Measurements from ENCODE around the gene BABAM1. TPM values are rescaled to one million over a fixed set of nuclear protein-coding genes. Genes with fewer than 3 reads are reported as not detected.

Gene BABAM1
- total RNA-seq, 2 experiments from 2014 or later, result 104 to 112 TPM

- Mint-ChIP-seq H3K27ac (peak overlapping the region; percentile 89), H3K4me1 (peaks cover 33% of the 10 kb centered on the region), H3K9me3 (no peaks in the 10 kb centered on the region), H3K36me3 (peaks cover 1% of the 10 kb centered on the region), H3K27me3 (no peaks in the 10 kb centered on the region), H3K4me3 (peak overlapping the region; percentile 91)
- DNase-seq (no peak), ATAC-seq (ENCODE audit: low read depth) (no peak)
- POLR2A ChIA-PET, result interaction anchor here (0.6 to 1.2 kb wide), 9 partner anchors 12 to 515 kb away, joined by 3 to 7 read pairs (median 3); partner anchors contain the start of genes ANO8, BST2 and OCEL1
These were observed 37.9 kb downstream of the BABAM1 start for GRCh38 chr19:17305216-17305516.

- Mint-ChIP-seq H3K9me3 (no peaks in the 10 kb centered on the region), H3K4me1 (peaks cover 37% of the 10 kb centered on the region), H3K36me3 (peaks cover 1% of the 10 kb centered on the region), H3K27me3 (no peaks in the 10 kb centered on the region), H3K4me3 (peak within 1 kb of the TSS; percentile 91), H3K27ac (peak within 1 kb of the TSS; percentile 89)
- DNase-seq, result peak; percentile 92
- POLR2A ChIA-PET, result interaction anchor here (0.6 to 3.8 kb wide), 13 partner anchors 13 to 514 kb away, joined by 3 to 45 read pairs (median 3); partner anchors contain the start of genes ANO8, BST2, OCEL1 and USE1
- peak; percentile 74 for ATAC-seq (ENCODE audit: low read depth)
These were observed 38.5 kb downstream of the BABAM1 start, which contains the start of gene MRPL34 for GRCh38 chr19:17305517-17306284. Gene MRPL34, plus strand, starts transcription at chr19:17305872. Its CDS starts 21 bp downstream, at chr19:17305893.

GRCh38 chr19:17306285-17306714, 39.1 kb downstream of the BABAM1 start:
- H3K4me3 Mint-ChIP-seq, result peak overlapping the region; percentile 91
- no peaks in the 10 kb centered on the region for H3K9me3 Mint-ChIP-seq
- POLR2A ChIA-PET, result interaction anchor here (0.7 to 3.8 kb wide), 4 partner anchors 15 to 91 kb away, joined by 3 to 45 read pairs (median 4); partner anchors contain the start of genes ANO8 and USE1
- peaks cover 1% of the 10 kb centered on the region for H3K36me3 Mint-ChIP-seq
- no peaks in the 10 kb centered on the region for H3K27me3 Mint-ChIP-seq
- H3K27ac Mint-ChIP-seq, result peak overlapping the region; percentile 89
- no peak for ATAC-seq (ENCODE audit: low read depth)
- DNase-seq, result no peak
- H3K4me1 Mint-ChIP-seq, result peaks cover 39% of the 10 kb centered on the region

- H3K4me1 Mint-ChIP-seq, result peaks cover 36% of the 10 kb centered on the region
- no peak for DNase-seq
- H3K4me3 Mint-ChIP-seq, result peak overlapping the region; percentile 26
- H3K36me3 Mint-ChIP-seq, result no peaks in the 10 kb centered on the region
- POLR2A ChIA-PET, result interaction anchor here (2.6 to 3.8 kb wide), 3 partner anchors 16 to 26 kb away, joined by 14 to 45 read pairs (median 26); partner anchors contain the start of gene ANO8
- no peak overlapping the region for H3K27ac Mint-ChIP-seq
- no peak for ATAC-seq (ENCODE audit: low read depth)
- no peaks in the 10 kb centered on the region for H3K27me3 Mint-ChIP-seq
- H3K9me3 Mint-ChIP-seq, result no peaks in the 10 kb centered on the region
These were observed 40.7 kb downstream of the BABAM1 start for GRCh38 chr19:17307876-17308377.

- Mint-ChIP-seq H3K27ac (peak within 1 kb of the TSS; percentile 99), H3K9me3 (no peaks in the 10 kb centered on the region), H3K36me3 (no peaks in the 10 kb centered on the region), H3K4me1 (peaks cover 30% of the 10 kb centered on the region), H3K4me3 (peak within 1 kb of the TSS; percentile 99), H3K27me3 (no peaks in the 10 kb centered on the region)
- DNase-seq (peak; percentile 92), ATAC-seq (ENCODE audit: low read depth) (peak; percentile 75)
- POLR2A ChIA-PET, result interaction anchor here (0.6 to 3.8 kb wide), 18 partner anchors 10 to 545 kb away, joined by 3 to 45 read pairs (median 4); partner anchors contain the start of genes ANO8, BST2, FCHO1 and GTPBP3
These were observed 42.1 kb downstream of the BABAM1 start, which contains the start of gene DDA1 for GRCh38 chr19:17309198-17309964. Gene DDA1, plus strand, starts transcription at chr19:17309563. Its CDS starts 92 bp downstream, at chr19:17309655.

GRCh38 chr19:17309965-17310461, 42.8 kb downstream of the BABAM1 start:
- Mint-ChIP-seq H3K27me3 (no peaks in the 10 kb centered on the region), H3K4me1 (peaks cover 26% of the 10 kb centered on the region), H3K36me3 (no peaks in the 10 kb centered on the region), H3K4me3 (peak overlapping the region; percentile 99), H3K9me3 (no peaks in the 10 kb centered on the region), H3K27ac (peak overlapping the region; percentile 99)
- ATAC-seq (ENCODE audit: low read depth), result no peak
- no peak for DNase-seq
- POLR2A ChIA-PET, result interaction anchor here (0.8 to 3.8 kb wide), 10 partner anchors 11 to 95 kb away, joined by 3 to 45 read pairs (median 4); partner anchors contain the start of genes ANO8, BST2 and GTPBP3

- Mint-ChIP-seq H3K27ac (peak overlapping the region; percentile 51), H3K36me3 (peaks cover 10% of the 10 kb centered on the region), H3K4me3 (peak overlapping the region; percentile 2), H3K4me1 (peaks cover 23% of the 10 kb centered on the region), H3K27me3 (no peaks in the 10 kb centered on the region), H3K9me3 (no peaks in the 10 kb centered on the region)
- POLR2A ChIA-PET, result no interaction called here
- no peak for DNase-seq
- ATAC-seq (ENCODE audit: low read depth), result no peak
These were observed 44.4 kb downstream of the BABAM1 start for GRCh38 chr19:17311455-17312188.

- no peaks in the 10 kb centered on the region for H3K9me3 Mint-ChIP-seq
- peaks cover 10% of the 10 kb centered on the region for H3K36me3 Mint-ChIP-seq
- POLR2A ChIA-PET, result no interaction called here
- H3K27ac Mint-ChIP-seq, result no peak overlapping the region
- H3K4me1 Mint-ChIP-seq, result peaks cover 21% of the 10 kb centered on the region
- DNase-seq (no peak), ATAC-seq (ENCODE audit: low read depth) (no peak)
- H3K27me3 Mint-ChIP-seq, result no peaks in the 10 kb centered on the region
- no peak overlapping the region for H3K4me3 Mint-ChIP-seq
These were observed 45.2 kb downstream of the BABAM1 start for GRCh38 chr19:17312189-17313113.

- H3K36me3 Mint-ChIP-seq, result peaks cover 10% of the 10 kb centered on the region
These were observed 46.9 kb downstream of the BABAM1 start for GRCh38 chr19:17314007-17314593.

GRCh38 chr19:17318966-17319365, 51.7 kb downstream of the BABAM1 start:
- no peaks in the 10 kb centered on the region for H3K9me3 Mint-ChIP-seq

More at GRCh38 chr19:17314007-17314593, 46.9 kb downstream of the BABAM1 start:
- Mint-ChIP-seq H3K27me3 (no peaks in the 10 kb centered on the region), H3K4me1 (peaks cover 14% of the 10 kb centered on the region), H3K27ac (no peak overlapping the region), H3K9me3 (no peaks in the 10 kb centered on the region), H3K4me3 (no peak overlapping the region)
- no peak for DNase-seq
- ATAC-seq (ENCODE audit: low read depth), result no peak
- POLR2A ChIA-PET, result no interaction called here

GRCh38 chr19:17319473-17320238, 52.4 kb downstream of the BABAM1 start:
- Mint-ChIP-seq H3K4me1 (peaks cover 5% of the 10 kb centered on the region), H3K27me3 (no peaks in the 10 kb centered on the region), H3K4me3 (no peak overlapping the region), H3K9me3 (no peaks in the 10 kb centered on the region), H3K27ac (no peak overlapping the region), H3K36me3 (peaks cover 15% of the 10 kb centered on the region)
- POLR2A ChIA-PET, result interaction anchor here (1.7 kb wide), 1 partner anchor 11 kb away, joined by 3 read pairs; no protein-coding TSS in a partner anchor
- ATAC-seq (ENCODE audit: low read depth) (no peak), DNase-seq (no peak)

More at GRCh38 chr19:17318966-17319365, 51.7 kb downstream of the BABAM1 start:
- H3K4me1 Mint-ChIP-seq, result peaks cover 5% of the 10 kb centered on the region
- H3K4me3 Mint-ChIP-seq, result no peak overlapping the region
- POLR2A ChIA-PET, result interaction anchor here (1.7 kb wide), 1 partner anchor 10 kb away, joined by 3 read pairs; no protein-coding TSS in a partner anchor
- no peaks in the 10 kb centered on the region for H3K27me3 Mint-ChIP-seq
- no peak overlapping the region for H3K27ac Mint-ChIP-seq
- peaks cover 15% of the 10 kb centered on the region for H3K36me3 Mint-ChIP-seq
- DNase-seq, result no peak
- ATAC-seq (ENCODE audit: low read depth), result no peak

Measured in activated naive CD8-positive, alpha-beta T cell treated with anti-CD3 and anti-CD28 coated beads, Interleukin-2, amount 10 ng/mL, durations not matched to agents 7 days and 5 days (primary cell).